Nephron (organoid): ENCODE data around the gene FHDC1.

Experiments used
- H3K27ac Mint-ChIP-seq, 3 experiments: 2 replicates each; pipeline ENCODE4 v1.8.0; 2020; ENCODE audit warnings: mixed read lengths in 3 of 3, mild to moderate bottlenecking in 2 of 3, moderate library complexity in 1 of 3
- H3K27me3 Mint-ChIP-seq: 2 replicates; pipeline ENCODE4 v1.8.0; 2021; ENCODE audit warnings: low read depth, mild to moderate bottlenecking, moderate library complexity, mixed read lengths
- H3K36me3 Mint-ChIP-seq: 2 replicates; pipeline ENCODE4 v1.8.0; 2020; ENCODE audit warnings: low read depth, mixed read lengths
- H3K4me1 Mint-ChIP-seq: 2 replicates; pipeline ENCODE4 v1.8.0; 2020; ENCODE audit warnings: mixed read lengths
- H3K4me3 Mint-ChIP-seq, 3 experiments: 2 replicates each; pipeline ENCODE4 v1.8.0; 2020; ENCODE audit warnings: mild to moderate bottlenecking in 3 of 3, mixed read lengths in 3 of 3, moderate library complexity in 2 of 3
- H3K9me3 Mint-ChIP-seq: 2 replicates; pipeline ENCODE4 v1.8.0; 2020; ENCODE audit warnings: mixed read lengths
- TF ChIP-seq, protein P1 (sequence below), 3 experiments: fragments of 200-600 bp; sonication (generic); IDR thresholded peaks; one replicate each; pipeline ENCODE4 v1.5.0; 2021; ENCODE audit warnings: antibody characterized with exemption in 3 of 3; ENCODE audit not compliant: unreplicated experiment in 3 of 3

FHDC1 gene

GRCh38 chr4:152983221-152983620, 47.1 kb downstream of the FHDC1 start:
- no peak overlapping the region for H3K4me3 Mint-ChIP-seq
- TF ChIP-seq, protein P1, sequence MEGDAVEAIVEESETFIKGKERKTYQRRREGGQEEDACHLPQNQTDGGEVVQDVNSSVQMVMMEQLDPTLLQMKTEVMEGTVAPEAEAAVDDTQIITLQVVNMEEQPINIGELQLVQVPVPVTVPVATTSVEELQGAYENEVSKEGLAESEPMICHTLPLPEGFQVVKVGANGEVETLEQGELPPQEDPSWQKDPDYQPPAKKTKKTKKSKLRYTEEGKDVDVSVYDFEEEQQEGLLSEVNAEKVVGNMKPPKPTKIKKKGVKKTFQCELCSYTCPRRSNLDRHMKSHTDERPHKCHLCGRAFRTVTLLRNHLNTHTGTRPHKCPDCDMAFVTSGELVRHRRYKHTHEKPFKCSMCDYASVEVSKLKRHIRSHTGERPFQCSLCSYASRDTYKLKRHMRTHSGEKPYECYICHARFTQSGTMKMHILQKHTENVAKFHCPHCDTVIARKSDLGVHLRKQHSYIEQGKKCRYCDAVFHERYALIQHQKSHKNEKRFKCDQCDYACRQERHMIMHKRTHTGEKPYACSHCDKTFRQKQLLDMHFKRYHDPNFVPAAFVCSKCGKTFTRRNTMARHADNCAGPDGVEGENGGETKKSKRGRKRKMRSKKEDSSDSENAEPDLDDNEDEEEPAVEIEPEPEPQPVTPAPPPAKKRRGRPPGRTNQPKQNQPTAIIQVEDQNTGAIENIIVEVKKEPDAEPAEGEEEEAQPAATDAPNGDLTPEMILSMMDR (IDR thresholded peaks at IDR 0.05; ENCODE audit: unreplicated experiment in 3 of 3), result no peak
- no peak overlapping the region for H3K27ac Mint-ChIP-seq
- H3K4me1 Mint-ChIP-seq, result no peaks in the 10 kb centered on the region
- no peaks in the 10 kb centered on the region for H3K9me3 Mint-ChIP-seq
- H3K36me3 Mint-ChIP-seq, result no peaks in the 10 kb centered on the region
- H3K27me3 Mint-ChIP-seq, result no peaks in the 10 kb centered on the region

GRCh38 chr4:152983774-152984411, 47.8 kb downstream of the FHDC1 start:
- Mint-ChIP-seq H3K36me3 (no peaks in the 10 kb centered on the region), H3K4me1 (no peaks in the 10 kb centered on the region), H3K4me3 (no peak overlapping the region), H3K27ac (no peak overlapping the region), H3K9me3 (no peaks in the 10 kb centered on the region), H3K27me3 (no peaks in the 10 kb centered on the region)
- TF ChIP-seq, protein P1 (IDR thresholded peaks at IDR 0.05; ENCODE audit: unreplicated experiment in 3 of 3), result no peak

GRCh38 chr4:152988721-152989553, 52.8 kb downstream of the FHDC1 start:
- Mint-ChIP-seq H3K4me3 (no peak overlapping the region), H3K36me3 (no peaks in the 10 kb centered on the region)
- TF ChIP-seq, protein P1 (IDR thresholded peaks at IDR 0.05; ENCODE audit: unreplicated experiment in 3 of 3), result no peak

DNA sequence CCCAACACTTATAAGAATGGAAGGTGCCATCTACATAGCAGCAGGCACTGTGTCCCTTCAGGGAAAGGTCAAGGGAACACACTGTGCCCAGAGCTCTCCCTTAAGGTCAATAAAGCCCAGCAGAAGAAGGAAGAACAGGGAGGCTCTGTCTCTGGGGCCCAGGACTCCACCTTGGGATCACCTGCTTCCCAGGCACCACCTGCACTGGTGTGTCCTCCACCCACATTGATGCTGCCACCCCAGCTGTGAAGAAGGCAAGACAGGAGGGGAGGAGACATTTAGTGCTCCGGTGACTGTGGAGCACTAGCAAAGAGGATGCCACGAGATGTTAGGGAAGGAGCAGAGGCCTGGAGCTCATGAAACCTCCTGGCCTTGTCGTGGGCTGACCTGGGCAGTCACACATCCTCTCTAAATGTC, 53.4 kb downstream of the FHDC1 start:
- Mint-ChIP-seq H3K9me3 (no peaks in the 10 kb centered on the region), H3K4me1 (no peaks in the 10 kb centered on the region), H3K27ac (no peak overlapping the region), H3K36me3 (no peaks in the 10 kb centered on the region), H3K27me3 (no peaks in the 10 kb centered on the region), H3K4me3 (no peak overlapping the region)
- TF ChIP-seq, protein P1 (IDR thresholded peaks at IDR 0.05; ENCODE audit: unreplicated experiment in 3 of 3), result no peak

More at GRCh38 chr4:152988721-152989553, 52.8 kb downstream of the FHDC1 start:
- no peaks in the 10 kb centered on the region for H3K4me1 Mint-ChIP-seq
- no peak overlapping the region for H3K27ac Mint-ChIP-seq
- no peaks in the 10 kb centered on the region for H3K27me3 Mint-ChIP-seq
- no peaks in the 10 kb centered on the region for H3K9me3 Mint-ChIP-seq

DNA sequence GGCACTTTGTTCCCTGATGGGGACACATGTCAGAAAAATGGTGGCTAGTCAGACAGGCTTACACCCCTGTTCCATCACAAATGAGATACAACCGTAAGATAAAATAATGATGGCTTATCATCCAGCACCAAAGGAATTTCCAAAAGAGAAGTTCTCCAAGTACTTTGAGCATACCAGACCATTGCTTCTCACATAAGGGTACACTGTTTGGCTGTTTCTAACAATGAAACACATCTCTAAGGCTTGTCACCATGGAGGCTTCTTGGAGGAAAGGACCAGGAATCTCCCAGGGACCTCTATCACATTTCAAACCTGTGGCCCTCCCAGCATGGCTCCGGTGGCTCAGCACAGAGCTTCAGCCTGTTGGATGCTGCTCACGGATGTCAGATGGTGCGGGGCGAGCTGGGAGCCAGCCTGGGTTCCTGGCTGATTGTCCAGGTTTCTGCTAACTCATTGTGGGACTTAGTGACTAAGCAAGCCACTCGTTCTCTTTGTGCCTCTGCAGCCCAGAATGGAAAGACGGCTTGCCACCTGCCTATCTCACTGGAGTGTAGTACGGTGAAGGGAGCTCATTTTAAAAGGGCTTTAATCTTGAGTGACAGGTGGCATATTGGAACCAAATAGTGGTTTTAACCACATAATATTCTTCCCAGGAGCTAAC, 54.5 kb downstream of the FHDC1 start:
- TF ChIP-seq, protein P1 (IDR thresholded peaks at IDR 0.05; ENCODE audit: unreplicated experiment in 3 of 3), result no peak
- Mint-ChIP-seq H3K27ac (no peak overlapping the region), H3K4me3 (no peak overlapping the region), H3K27me3 (peaks cover 4% of the 10 kb centered on the region), H3K4me1 (no peaks in the 10 kb centered on the region), H3K9me3 (no peaks in the 10 kb centered on the region), H3K36me3 (no peaks in the 10 kb centered on the region)
